K562 (cell line): ENCODE results near the gene ICAM1. TPM values are rescaled to one million over a fixed set of nuclear protein-coding genes. Genes with fewer than 3 reads are reported as not detected.

Source experiments
- ELF1 ChIP-seq: fragments of 200-800 bp; sonication (Bioruptor generic); IDR thresholded peaks from 2 replicates; pipeline ENCODE4 v1.6.1; 2016; ENCODE audit warnings: missing genetic modification characterization, missing compliant biosample characterization
- HNRNPUL1 ChIP-seq: fragments of 200-400 bp; formaldehyde crosslinking; IDR thresholded peaks from 2 replicates; pipeline ENCODE4 v1.6.1; 2017; ENCODE audit warnings: low read length
- MTA3 ChIP-seq: fragments of 450-650 bp; formaldehyde crosslinking; IDR thresholded peaks from 2 replicates; pipeline ENCODE4 v1.6.1; 2017; ENCODE audit warnings: mild to moderate bottlenecking, borderline replicate concordance
- PML ChIP-seq: IDR thresholded peaks from 2 replicates; pipeline ENCODE4 v1.6.1; 2012; ENCODE audit warnings: low read length, inconsistent platforms
- POU5F1 ChIP-seq: fragments of 150-350 bp; IDR thresholded peaks from 2 replicates; pipeline ENCODE4 v1.6.1; 2014; ENCODE audit warnings: borderline replicate concordance, low read length, low read depth, mild to moderate bottlenecking; ENCODE audit not compliant: partially characterized antibody
- RREB1 ChIP-seq: fragments of 250-450 bp; sonication (Bioruptor Pico); IDR thresholded peaks from 2 replicates; pipeline ENCODE4 v1.4.0; 2020
- ZBTB11 ChIP-seq, 3 experiments: fragments of 200-800 bp in 1 of 3; fragments of 250-450 bp in 1 of 3; fragments of 450-650 bp in 1 of 3; sonication (Bioruptor Pico) in 1 of 3; sonication (Bioruptor generic) in 1 of 3; formaldehyde crosslinking in 1 of 3; IDR thresholded peaks; 2 replicates each; pipeline versions ENCODE4 v1.6.1 to v1.8.0; 2016 to 2022; ENCODE audit warnings: mild to moderate bottlenecking in 2 of 3, missing genetic modification characterization in 2 of 3, missing compliant biosample characterization in 1 of 3, moderate library complexity in 1 of 3
- ZNF407 ChIP-seq: fragments of 450-650 bp; IDR thresholded peaks from 2 replicates; pipeline ENCODE4 v1.6.1; 2016; ENCODE audit warnings: low read depth
- polyA plus RNA-seq, 8 experiments: library from polyadenylated mRNA; depleted of rRNA in 4 of 8; stranded (reverse) in 5 of 8; unstranded in 3 of 8; fragments of >200 nt; fragmentation: Nextera tagmentation in 2 of 8; fragmentation: Illumina TruSeq in 1 of 8; extraction: Ambion mirVana in 2 of 8; extraction: Trizol in 1 of 8; gene quantifications; 2 replicates each; pipeline versions ENCODE4 v1.2.1 to v1.2.3, GENCODE V29; 2011 to 2014; ENCODE audit warnings: inconsistent platforms in 1 of 8, missing spikeins in 1 of 8
- total RNA-seq, 7 experiments: library from RNA; depleted of rRNA in 6 of 7; stranded (reverse); fragments of >200 nt in 6 of 7; fragmentation: Illumina TruSeq in 2 of 7; extraction: Trizol in 2 of 7; gene quantifications; 2 replicates each; pipeline versions ENCODE4 v1.2.1 to v1.2.3, GENCODE V29; 2011 to 2021; ENCODE audit warnings: low replicate concordance in 1 of 7

ICAM1 gene
- total and polyA plus RNA-seq, 9 of the 15 experiments (the other 6 are each of a cell fraction or from before 2014, with no cell fraction given): 2.3 to 24.4 (median 13.4) TPM

- no peak for TF ChIP-seq ZNF407
- 0 out of 2 replicates have a peak, but pooled peaks have one; percentile 40 for TF ChIP-seq PML
- TF ChIP-seq ZBTB11 (CRISPR knock-in tag; IDR thresholded peaks at IDR 0.05): no peak; a peak in 1 of 6 replicates
- no peak for TF ChIP-seq ELF1 (tag)
- no peak for TF ChIP-seq MTA3
- no peak for TF ChIP-seq RREB1 (CRISPR knock-in tag)
- no peak for TF ChIP-seq POU5F1
- no peak for TF ChIP-seq HNRNPUL1
These were observed 63.1 kb downstream of the ICAM1 start (continued) for GRCh38 chr19:10333758-10334587.
